GM06990 (cell line): Measurements from ENCODE around the gene IFNL3.
"Not testable (repeated sequence)": the region's sequence is repeated elsewhere in the genome, so short reads cannot be mapped to it uniquely, and the experiment has no call there.

Experiments
- DNase-seq: peaks from one replicate; pipeline ENCODE4 v3.0.0-alpha.2; 2011; ENCODE audit not compliant: insufficient read length; ENCODE audit errors: extremely low read depth
- H3K27me3 ChIP-seq: replicated peaks from 2 replicates; pipeline ENCODE4 v1.6.0; 2011; ENCODE audit warnings: low read length; ENCODE audit not compliant: control insufficient read depth, insufficient read depth
- H3K36me3 ChIP-seq: 2 replicates; pipeline ENCODE4 v1.5.1; 2011; ENCODE audit warnings: low read length; ENCODE audit not compliant: control insufficient read depth, insufficient read depth
- H3K4me3 ChIP-seq: replicated peaks from 2 replicates; pipeline ENCODE4 v1.5.1; 2011; ENCODE audit warnings: low read depth, mild to moderate bottlenecking, control low read depth, low read length
- TF ChIP-seq, protein P1 (sequence below): IDR thresholded peaks from 2 replicates; pipeline ENCODE4 v1.5.1; 2011; ENCODE audit warnings: low read length, control low read depth, mild to moderate bottlenecking, inconsistent platforms; ENCODE audit not compliant: insufficient read depth, poor library complexity, severe bottlenecking

IFNL3 gene

DNA sequence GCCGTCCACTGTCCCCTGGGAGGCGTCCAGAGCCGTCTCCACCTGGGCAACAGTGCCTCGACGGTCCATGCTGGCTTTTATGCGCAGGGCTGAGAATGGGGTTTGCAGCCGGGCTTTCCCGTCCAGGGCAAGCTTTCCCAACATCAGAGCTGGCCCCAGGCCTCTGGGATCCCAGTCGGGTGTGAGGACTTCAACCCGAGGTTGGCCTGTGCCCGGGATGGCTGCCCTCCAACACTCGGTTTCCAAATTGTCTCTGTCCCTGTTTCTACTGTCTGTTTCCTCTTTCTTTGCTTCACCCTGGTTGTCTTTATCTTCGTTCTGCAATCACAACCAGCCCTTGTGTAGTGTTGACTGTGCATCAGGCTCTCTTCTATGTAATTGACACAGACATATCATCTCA is 4.0 kb upstream of the IFNL3 start, which contains the start of gene IFNL4:
Gene IFNL4, minus strand, starts transcription at position 51 of the 400 bp plus-strand sequence.
- DNase-seq = no peak
- no peak within 1 kb of the TSS for H3K4me3 ChIP-seq
- TF ChIP-seq, protein P1, sequence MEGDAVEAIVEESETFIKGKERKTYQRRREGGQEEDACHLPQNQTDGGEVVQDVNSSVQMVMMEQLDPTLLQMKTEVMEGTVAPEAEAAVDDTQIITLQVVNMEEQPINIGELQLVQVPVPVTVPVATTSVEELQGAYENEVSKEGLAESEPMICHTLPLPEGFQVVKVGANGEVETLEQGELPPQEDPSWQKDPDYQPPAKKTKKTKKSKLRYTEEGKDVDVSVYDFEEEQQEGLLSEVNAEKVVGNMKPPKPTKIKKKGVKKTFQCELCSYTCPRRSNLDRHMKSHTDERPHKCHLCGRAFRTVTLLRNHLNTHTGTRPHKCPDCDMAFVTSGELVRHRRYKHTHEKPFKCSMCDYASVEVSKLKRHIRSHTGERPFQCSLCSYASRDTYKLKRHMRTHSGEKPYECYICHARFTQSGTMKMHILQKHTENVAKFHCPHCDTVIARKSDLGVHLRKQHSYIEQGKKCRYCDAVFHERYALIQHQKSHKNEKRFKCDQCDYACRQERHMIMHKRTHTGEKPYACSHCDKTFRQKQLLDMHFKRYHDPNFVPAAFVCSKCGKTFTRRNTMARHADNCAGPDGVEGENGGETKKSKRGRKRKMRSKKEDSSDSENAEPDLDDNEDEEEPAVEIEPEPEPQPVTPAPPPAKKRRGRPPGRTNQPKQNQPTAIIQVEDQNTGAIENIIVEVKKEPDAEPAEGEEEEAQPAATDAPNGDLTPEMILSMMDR = no peak
- no peaks in the 10 kb centered on the region; the same call in 1 of the 2 replicates for H3K27me3 ChIP-seq
- no peaks in the 10 kb centered on the region for H3K36me3 ChIP-seq

DNA sequence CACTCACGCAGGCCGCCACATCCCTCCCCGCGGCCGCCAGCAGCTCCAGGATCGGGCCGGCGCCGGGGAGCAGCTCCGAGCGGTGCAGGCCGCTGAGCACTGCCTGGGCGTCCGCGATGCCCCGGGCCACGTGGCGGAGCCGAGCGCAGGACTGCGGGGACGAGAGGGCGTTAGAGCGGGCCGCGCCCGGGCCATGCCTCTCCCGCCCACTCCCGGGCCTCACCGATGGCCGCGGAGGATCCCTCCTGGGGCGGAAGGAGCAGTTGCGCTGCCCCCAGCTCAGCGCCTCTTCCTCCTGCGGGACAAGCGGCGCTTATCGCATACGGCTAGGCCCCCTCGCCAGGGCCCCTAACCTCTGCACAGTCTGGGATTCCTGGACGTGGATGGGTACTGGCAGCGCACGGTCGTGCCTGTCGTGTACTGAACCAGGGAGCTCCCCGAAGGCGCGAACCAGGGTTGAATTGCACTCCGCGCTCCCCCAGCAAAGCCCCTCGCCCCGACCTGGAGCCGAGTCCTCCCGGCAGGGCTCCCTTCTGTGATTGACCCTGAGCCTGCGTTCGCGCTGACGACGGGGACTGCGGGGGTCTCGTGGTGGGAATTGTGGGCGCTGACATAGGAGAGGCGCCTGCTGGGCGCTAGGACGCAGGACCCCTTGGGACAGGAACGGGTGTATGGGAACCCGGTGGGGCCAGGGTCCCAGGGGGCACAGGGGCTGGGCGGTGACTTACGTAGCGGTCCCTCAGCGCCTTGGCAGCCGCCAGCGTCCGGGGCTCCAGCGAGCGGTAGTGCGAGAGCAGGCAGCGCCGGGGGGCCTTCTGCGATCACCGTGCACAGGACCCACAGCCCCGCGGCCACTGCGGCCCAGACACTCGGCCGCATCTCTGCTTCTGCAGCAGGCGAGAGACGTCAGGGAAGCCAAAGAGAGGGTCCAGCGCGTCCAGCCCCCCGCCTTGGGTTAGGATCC is 3.2 kb upstream of the IFNL3 start:
- Histone ChIP-seq H3K4me3 (no peak overlapping the region), H3K27me3 (no peaks in the 10 kb centered on the region; the same call in 1 of the 2 replicates)
- DNase-seq = no peak

DNA sequence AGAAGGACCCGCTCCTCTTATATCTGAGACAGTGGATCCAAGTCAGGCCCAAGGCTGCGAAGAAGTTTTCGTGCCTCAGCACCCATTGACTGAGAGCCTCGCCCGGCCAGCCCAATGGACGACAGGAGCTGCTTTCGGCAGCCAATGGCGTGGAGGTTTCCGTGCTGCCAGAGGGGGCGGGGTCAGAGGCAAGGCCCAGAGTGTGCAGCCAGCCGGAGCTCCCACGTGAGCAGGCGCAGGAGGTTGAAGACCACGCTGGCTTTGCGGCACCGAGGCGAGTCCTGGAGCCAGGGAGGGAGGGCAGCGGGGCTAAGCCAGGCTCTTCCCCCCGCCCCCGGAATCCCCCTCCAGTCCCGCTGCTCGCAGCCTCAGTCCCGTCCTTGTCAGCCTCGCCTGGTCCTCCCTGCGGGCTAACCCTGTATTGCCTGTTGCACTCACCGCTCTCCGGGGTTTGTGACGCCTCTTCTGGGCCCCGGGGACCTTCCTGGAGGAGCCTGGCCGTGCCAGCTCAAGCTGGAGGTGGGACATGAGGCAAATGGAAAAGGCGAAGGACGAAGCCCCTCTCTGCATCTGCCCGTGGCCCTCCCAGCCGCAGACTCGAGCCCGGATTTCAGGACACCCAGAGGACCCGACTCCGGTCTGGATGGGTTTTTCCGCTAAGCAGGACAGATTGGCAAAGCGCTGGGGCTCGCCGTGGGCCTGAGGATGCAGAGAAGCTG is 2.3 kb upstream of the IFNL3 start:
- no peak overlapping the region for H3K4me3 ChIP-seq
- H3K36me3 ChIP-seq = no peaks in the 10 kb centered on the region
- no peaks in the 10 kb centered on the region; the same call in 1 of the 2 replicates for H3K27me3 ChIP-seq
- DNase-seq = peak; percentile 30
- TF ChIP-seq, protein P1 = no peak

More for the DNA sequence above, 3.2 kb upstream of the IFNL3 start:
- H3K36me3 ChIP-seq = no peaks in the 10 kb centered on the region
- TF ChIP-seq, protein P1 = no peak

DNA sequence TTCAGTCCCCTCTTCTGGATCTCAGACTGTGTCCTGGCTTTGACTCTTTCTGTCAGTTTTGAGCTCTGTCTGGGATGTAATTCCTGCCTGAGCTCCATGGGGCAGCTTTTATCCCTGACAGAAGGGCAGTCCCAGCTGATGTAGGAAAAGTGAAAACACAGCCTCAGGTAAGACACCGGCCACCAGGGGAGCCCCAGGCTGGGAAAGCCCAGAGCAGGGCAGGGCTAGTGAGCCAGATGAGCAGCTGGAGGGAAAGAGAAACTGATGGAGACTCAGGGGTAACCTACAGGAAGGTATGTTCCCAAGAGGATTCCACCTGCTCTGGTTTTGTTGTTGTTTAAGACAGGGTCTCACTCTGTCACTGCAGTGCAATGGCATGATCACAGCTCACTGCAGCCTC is 360 bp upstream of the IFNL3 start:
- not testable (repeated sequence) for H3K27me3 ChIP-seq, H3K4me3 ChIP-seq, H3K36me3 ChIP-seq, DNase-seq

DNA sequence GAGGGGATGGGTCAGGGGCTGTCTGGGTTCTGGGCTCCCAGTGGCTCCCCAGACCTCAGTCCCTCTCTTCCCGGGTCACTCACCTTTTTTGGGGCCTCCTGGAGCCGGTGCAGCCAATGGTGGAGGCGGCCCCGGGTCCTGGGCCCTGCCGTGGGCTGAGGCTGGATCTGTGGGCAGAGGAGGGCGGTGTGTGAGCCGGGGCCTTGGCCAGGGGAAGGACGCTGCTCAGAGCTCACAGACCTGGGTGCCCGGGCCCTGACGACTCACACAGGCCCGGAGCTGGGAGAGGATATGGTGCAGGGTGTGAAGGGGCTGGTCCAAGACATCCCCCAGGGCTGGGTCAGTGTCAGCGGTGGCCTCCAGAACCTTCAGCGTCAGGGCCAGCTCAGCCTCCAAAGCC is 1.1 kb downstream of the IFNL3 start:
- not testable (repeated sequence) for H3K36me3 ChIP-seq, DNase-seq, H3K27me3 ChIP-seq, H3K4me3 ChIP-seq

DNA sequence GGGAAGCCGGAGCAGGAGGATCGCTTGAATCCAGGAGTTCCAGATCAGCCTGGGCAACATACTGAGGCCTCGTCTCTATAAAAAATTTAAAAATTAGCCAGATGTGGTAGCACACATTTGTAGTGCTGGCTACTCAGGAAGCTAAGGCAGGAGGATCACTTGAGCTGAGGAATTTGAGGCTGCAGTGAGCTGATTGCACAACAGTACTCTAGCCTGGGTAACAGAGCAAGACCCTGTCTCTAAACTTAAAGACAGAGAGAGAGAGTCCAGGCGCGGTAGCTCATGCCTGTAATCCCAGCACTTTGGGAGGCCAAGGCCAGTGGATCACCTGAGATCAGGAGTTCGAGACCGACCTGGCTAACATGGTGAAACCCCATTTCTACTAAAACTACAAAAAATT is 4.4 kb downstream of the IFNL3 start:
- Histone ChIP-seq H3K36me3 (no peaks in the 10 kb centered on the region), H3K27me3 (no peaks in the 10 kb centered on the region), H3K4me3 (no peak overlapping the region)
- DNase-seq = no peak
- TF ChIP-seq, protein P1 = no peak
